Colonic mucosa (tissue), 4 donors: ENCODE measurements around the gene ADGRB3. TPM values are rescaled to one million over a fixed set of nuclear protein-coding genes. Genes with fewer than 3 reads are reported as not detected.

Experiments
- DNase-seq: peaks from one replicate; pipeline ENCODE4 v3.0.0-alpha.2; 2020
- H3K27ac ChIP-seq: fragments of 200-600 bp; one replicate; pipeline ENCODE4 v1.8.0; 2021
- H3K27me3 ChIP-seq: fragments of 200-600 bp; one replicate; pipeline ENCODE4 v1.8.0; 2021
- H3K36me3 ChIP-seq: fragments of 200-600 bp; one replicate; pipeline ENCODE4 v1.8.0; 2021
- H3K4me1 ChIP-seq: fragments of 200-600 bp; one replicate; pipeline ENCODE4 v1.8.0; 2021; ENCODE audit warnings: mild to moderate bottlenecking
- H3K4me3 ChIP-seq: fragments of 200-600 bp; one replicate; pipeline ENCODE4 v1.8.0; 2021
- H3K9ac ChIP-seq, 2 donors: one replicate each; pipeline ENCODE4 v1.7.0; 2013; ENCODE audit warnings: control low read depth in 2 of 2, low read depth in 2 of 2, low read length in 2 of 2
- H3K9me3 ChIP-seq: fragments of 200-600 bp; one replicate; pipeline ENCODE4 v1.8.0; 2021
- intact Hi-C: fragments of 100-400 bp; cut with DNase I; formaldehyde crosslinking; loops from one replicate; pipeline ENCODE4 v1.14.1; 2022
- total RNA-seq, 2 donors: library from RNA; stranded (reverse); fragmentation: NEBNext Ultra II Directional in 1 of 2; extraction: Animal tissue kit (Norgen Biotek cat#: 25700) in 1 of 2; gene quantifications; one replicate each; pipeline ENCODE4 v1.2.1, GENCODE V29; 2021
- TF ChIP-seq, protein P1 (sequence below): fragments of 200-600 bp; IDR thresholded peaks from one replicate; pipeline ENCODE4 v1.8.0; 2022; ENCODE audit warnings: antibody characterized with exemption, mild to moderate bottlenecking
- donor health status: healthy.
- donor health status: DM: no; HTN: no; CAD: no.
- donor health status: DM: no; HTN: no; CAD: no.

Gene ADGRB3
- total RNA-seq, 2 donors from 2014 or later: 0.42 to 0.98 TPM

DNA sequence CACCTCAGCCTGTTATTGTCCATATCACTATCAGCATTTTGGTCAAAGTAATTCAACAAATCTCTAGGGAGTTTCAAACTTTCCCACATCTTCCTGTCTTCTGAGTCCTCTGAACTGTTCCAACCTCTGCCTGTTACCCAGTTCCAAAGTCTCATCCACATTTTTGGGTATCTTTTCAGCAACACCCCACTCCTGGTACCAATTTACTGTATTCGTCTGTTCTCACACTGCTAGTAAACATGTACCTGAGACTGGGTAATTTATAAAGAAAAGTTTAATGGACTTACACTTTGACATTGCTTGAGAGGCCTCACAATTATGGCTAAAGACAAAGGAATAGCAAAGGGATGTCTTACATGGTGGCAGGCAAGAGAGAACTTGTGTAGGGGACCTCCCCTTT lies 224.2 kb downstream of the ADGRB3 start:
- no peaks in the 10 kb centered on the region for H3K36me3 ChIP-seq
- no peak overlapping the region for H3K27ac ChIP-seq
- no peak overlapping the region for H3K9ac ChIP-seq
- intact Hi-C loops: no loop called here
- TF ChIP-seq, protein P1, sequence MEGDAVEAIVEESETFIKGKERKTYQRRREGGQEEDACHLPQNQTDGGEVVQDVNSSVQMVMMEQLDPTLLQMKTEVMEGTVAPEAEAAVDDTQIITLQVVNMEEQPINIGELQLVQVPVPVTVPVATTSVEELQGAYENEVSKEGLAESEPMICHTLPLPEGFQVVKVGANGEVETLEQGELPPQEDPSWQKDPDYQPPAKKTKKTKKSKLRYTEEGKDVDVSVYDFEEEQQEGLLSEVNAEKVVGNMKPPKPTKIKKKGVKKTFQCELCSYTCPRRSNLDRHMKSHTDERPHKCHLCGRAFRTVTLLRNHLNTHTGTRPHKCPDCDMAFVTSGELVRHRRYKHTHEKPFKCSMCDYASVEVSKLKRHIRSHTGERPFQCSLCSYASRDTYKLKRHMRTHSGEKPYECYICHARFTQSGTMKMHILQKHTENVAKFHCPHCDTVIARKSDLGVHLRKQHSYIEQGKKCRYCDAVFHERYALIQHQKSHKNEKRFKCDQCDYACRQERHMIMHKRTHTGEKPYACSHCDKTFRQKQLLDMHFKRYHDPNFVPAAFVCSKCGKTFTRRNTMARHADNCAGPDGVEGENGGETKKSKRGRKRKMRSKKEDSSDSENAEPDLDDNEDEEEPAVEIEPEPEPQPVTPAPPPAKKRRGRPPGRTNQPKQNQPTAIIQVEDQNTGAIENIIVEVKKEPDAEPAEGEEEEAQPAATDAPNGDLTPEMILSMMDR: no peak
- H3K4me1 ChIP-seq: no peaks in the 10 kb centered on the region
- no peaks in the 10 kb centered on the region for H3K27me3 ChIP-seq
- H3K4me3 ChIP-seq: no peak overlapping the region
- no peak for DNase-seq
- H3K9me3 ChIP-seq: no peaks in the 10 kb centered on the region

DNA sequence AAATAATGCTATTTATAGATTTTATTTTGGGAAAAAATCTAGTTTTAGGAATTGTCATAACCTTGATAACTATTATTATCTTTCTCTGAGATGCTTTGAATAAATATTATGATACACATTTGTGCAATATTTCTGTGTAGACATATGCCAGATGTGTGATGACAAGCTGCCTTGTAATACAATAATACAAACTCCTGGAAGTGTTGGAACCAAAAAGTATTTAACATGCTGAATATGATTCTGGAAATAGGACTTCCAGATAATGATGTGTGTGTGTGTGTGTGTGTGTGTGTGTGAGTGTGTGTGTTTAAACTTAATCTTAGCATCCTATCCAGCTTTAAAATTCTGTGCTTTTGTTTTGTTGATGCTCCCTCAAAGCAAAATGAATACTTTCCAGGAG lies 233.6 kb downstream of the ADGRB3 start:
- Histone ChIP-seq H3K4me3 (no peak overlapping the region), H3K27me3 (no peaks in the 10 kb centered on the region), H3K9ac (no peak overlapping the region), H3K27ac (no peak overlapping the region), H3K4me1 (no peaks in the 10 kb centered on the region), H3K9me3 (no peaks in the 10 kb centered on the region), H3K36me3 (no peaks in the 10 kb centered on the region)
- intact Hi-C loops: no loop called here
- DNase-seq: no peak
- TF ChIP-seq, protein P1: no peak

DNA sequence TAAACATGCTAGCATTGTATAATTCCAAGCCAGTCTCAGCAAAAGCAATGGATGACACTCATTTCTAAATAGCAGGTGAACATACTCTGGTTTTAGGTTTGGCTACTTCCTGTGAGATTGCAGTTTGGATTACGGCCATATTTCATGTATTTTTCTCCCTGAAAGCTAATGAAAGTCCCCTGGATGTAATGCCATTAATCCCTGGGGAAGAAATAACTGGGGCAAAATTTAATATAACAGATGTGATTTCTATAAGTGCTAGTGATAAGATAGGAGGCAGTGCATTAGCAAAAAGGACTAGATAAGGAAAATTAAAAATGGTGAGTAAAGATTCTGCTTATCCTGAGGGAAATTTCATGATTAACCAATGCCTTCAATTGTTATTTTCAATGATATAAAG lies 238.2 kb downstream of the ADGRB3 start:
- intact Hi-C loops: no loop called here

DNA sequence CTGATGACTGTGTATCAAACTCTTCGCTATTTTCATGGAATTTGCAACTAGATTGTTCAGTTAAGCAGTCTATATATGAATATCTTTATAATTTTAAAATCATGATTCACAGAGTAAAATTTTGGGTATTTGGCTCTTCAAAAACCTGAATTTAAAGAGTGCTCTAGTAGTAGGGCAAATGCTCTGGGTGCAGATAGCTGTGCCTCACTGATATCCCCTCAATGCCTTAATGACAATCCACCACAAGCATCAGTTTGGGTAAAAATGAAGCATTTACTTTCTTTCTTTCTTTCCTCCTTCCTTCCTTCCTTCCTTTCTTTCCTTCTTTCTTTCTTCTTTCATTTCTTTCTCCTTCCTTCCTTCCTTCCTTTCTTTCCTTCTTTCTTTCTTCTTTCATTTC lies 239.7 kb downstream of the ADGRB3 start:
- Histone ChIP-seq H3K27ac (no peak overlapping the region), H3K9me3 (no peaks in the 10 kb centered on the region), H3K9ac (no peak overlapping the region), H3K4me3 (no peak overlapping the region), H3K36me3 (no peaks in the 10 kb centered on the region), H3K4me1 (no peaks in the 10 kb centered on the region), H3K27me3 (no peaks in the 10 kb centered on the region)
- intact Hi-C loops: no loop called here
- TF ChIP-seq, protein P1: no peak
- no peak for DNase-seq

More for the DNA sequence above, 238.2 kb downstream of the ADGRB3 start:
- DNase-seq: no peak
- no peaks in the 10 kb centered on the region for H3K4me1 ChIP-seq
- no peaks in the 10 kb centered on the region for H3K36me3 ChIP-seq
- H3K9me3 ChIP-seq: no peaks in the 10 kb centered on the region
- H3K4me3 ChIP-seq: no peak overlapping the region
- TF ChIP-seq, protein P1: no peak
- H3K9ac ChIP-seq: no peak overlapping the region
- H3K27me3 ChIP-seq: no peaks in the 10 kb centered on the region
- no peak overlapping the region for H3K27ac ChIP-seq

DNA sequence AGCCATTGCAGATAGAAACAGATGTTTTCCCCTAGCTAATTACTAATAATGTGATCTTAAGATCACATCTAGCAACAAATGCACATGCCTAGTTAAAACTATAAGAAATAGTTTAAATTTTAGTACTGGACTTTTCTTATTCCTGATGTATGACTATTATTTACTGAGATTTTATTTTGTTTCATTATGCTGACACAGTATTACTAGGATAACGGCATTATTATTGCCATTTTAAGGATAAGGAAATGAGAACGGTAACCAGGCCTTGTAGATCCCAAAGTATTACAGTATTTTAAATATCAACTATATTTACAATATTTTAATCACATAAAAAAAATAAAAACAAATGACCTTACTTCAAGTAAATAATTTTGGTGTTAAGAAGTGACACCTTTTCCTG lies 240.3 kb downstream of the ADGRB3 start:
- H3K9ac ChIP-seq: no peak overlapping the region

More for the DNA sequence above, 240.3 kb downstream of the ADGRB3 start:
- H3K27ac ChIP-seq: no peak overlapping the region
- no peak for DNase-seq
- no peaks in the 10 kb centered on the region for H3K27me3 ChIP-seq
- no peak overlapping the region for H3K4me3 ChIP-seq
- TF ChIP-seq, protein P1: no peak
- H3K9me3 ChIP-seq: no peaks in the 10 kb centered on the region
- intact Hi-C loops: no loop called here
- no peaks in the 10 kb centered on the region for H3K4me1 ChIP-seq
- no peaks in the 10 kb centered on the region for H3K36me3 ChIP-seq
